ENCODE results near the gene ELP5.

DNA sequence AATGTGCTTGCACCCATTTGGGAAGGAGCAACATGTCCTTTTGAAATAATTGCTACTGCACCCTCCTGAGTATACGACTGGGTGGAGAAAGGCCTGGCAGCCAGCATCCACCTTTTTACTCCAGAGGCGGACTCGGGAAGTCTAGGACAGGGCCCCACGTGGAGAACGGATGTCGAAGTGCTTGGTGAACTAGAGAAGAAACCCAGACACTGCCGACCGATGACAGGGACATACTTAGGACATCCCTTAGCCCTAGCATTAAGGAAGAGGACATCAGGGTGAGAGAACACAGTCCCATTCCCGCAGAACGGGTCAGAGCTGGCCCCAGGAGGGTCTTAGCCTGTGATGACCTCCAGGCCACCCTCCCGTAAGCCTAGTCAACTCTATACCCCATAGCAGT lies 38.7 kb downstream of the ELP5 start:
- TF ChIP-seq ZNF114 (tag by site-specific recombination; IDR thresholded peaks at IDR 0.05) (no peak), ZFP3 (tag by site-specific recombination; IDR thresholded peaks at IDR 0.05; ENCODE audit: low read depth) (no peak), ZNF2 (tag by site-specific recombination; IDR thresholded peaks at IDR 0.05) (no peak), ZNF174 (tag by site-specific recombination; IDR thresholded peaks at IDR 0.05) (no peak), SETDB1 (IDR thresholded peaks at IDR 0.05; ENCODE audit: insufficient read length, low read length) (no peak), SP7 (tag by site-specific recombination; IDR thresholded peaks at IDR 0.05) (no peak), ZNF274 (IDR thresholded peaks at IDR 0.05; ENCODE audit: low read length) (no peak), ZNF274 (tag by site-specific recombination; IDR thresholded peaks at IDR 0.05; ENCODE audit: borderline replicate concordance) (no peak), ZNF394 (tag by site-specific recombination; IDR thresholded peaks at IDR 0.05; ENCODE audit: borderline replicate concordance) (no peak), TRIM28 (IDR thresholded peaks at IDR 0.05; ENCODE audit: borderline replicate concordance, low read length) (no peak)
- TF ChIP-seq, protein P1, sequence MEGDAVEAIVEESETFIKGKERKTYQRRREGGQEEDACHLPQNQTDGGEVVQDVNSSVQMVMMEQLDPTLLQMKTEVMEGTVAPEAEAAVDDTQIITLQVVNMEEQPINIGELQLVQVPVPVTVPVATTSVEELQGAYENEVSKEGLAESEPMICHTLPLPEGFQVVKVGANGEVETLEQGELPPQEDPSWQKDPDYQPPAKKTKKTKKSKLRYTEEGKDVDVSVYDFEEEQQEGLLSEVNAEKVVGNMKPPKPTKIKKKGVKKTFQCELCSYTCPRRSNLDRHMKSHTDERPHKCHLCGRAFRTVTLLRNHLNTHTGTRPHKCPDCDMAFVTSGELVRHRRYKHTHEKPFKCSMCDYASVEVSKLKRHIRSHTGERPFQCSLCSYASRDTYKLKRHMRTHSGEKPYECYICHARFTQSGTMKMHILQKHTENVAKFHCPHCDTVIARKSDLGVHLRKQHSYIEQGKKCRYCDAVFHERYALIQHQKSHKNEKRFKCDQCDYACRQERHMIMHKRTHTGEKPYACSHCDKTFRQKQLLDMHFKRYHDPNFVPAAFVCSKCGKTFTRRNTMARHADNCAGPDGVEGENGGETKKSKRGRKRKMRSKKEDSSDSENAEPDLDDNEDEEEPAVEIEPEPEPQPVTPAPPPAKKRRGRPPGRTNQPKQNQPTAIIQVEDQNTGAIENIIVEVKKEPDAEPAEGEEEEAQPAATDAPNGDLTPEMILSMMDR (tag by site-specific recombination; IDR thresholded peaks at IDR 0.05): no peak
- TF ChIP-seq, protein P2, sequence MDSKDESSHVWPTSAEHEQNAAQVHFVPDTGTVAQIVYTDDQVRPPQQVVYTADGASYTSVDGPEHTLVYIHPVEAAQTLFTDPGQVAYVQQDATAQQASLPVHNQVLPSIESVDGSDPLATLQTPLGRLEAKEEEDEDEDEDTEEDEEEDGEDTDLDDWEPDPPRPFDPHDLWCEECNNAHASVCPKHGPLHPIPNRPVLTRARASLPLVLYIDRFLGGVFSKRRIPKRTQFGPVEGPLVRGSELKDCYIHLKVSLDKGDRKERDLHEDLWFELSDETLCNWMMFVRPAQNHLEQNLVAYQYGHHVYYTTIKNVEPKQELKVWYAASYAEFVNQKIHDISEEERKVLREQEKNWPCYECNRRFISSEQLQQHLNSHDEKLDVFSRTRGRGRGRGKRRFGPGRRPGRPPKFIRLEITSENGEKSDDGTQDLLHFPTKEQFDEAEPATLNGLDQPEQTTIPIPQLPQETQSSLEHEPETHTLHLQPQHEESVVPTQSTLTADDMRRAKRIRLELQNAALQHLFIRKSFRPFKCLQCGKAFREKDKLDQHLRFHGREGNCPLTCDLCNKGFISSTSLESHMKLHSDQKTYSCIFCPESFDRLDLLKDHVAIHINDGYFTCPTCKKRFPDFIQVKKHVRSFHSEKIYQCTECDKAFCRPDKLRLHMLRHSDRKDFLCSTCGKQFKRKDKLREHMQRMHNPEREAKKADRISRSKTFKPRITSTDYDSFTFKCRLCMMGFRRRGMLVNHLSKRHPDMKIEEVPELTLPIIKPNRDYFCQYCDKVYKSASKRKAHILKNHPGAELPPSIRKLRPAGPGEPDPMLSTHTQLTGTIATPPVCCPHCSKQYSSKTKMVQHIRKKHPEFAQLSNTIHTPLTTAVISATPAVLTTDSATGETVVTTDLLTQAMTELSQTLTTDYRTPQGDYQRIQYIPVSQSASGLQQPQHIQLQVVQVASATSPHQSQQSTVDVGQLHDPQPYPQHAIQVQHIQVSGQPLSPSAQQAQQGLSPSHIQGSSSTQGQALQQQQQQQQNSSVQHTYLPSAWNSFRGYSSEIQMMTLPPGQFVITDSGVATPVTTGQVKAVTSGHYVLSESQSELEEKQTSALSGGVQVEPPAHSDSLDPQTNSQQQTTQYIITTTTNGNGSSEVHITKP (tag by site-specific recombination; IDR thresholded peaks at IDR 0.05): no peak
